Ishikawa (cell line): Measurements from ENCODE around the gene AGAP1.

Experiments
- CEBPB ChIP-seq: IDR thresholded peaks from 2 replicates; pipeline ENCODE4 v1.6.1; 2012
- CREB1 ChIP-seq: IDR thresholded peaks from 2 replicates; pipeline ENCODE4 v1.6.1; 2012; ENCODE audit warnings: low read depth
- EGR1 ChIP-seq: IDR thresholded peaks from 2 replicates; pipeline ENCODE4 v1.6.1; 2012
- EP300 ChIP-seq: IDR thresholded peaks from 2 replicates; pipeline ENCODE4 v1.6.1; 2012; ENCODE audit warnings: borderline replicate concordance
- FOXM1 ChIP-seq: IDR thresholded peaks from 2 replicates; pipeline ENCODE4 v1.6.1; 2012; ENCODE audit warnings: low read depth, borderline replicate concordance
- MAX ChIP-seq: IDR thresholded peaks from 2 replicates; pipeline ENCODE4 v1.6.1; 2012
- NFIC ChIP-seq: IDR thresholded peaks from 2 replicates; pipeline ENCODE4 v1.6.1; 2012
- RAD21 ChIP-seq: IDR thresholded peaks from 2 replicates; pipeline ENCODE4 v1.6.1; 2012; ENCODE audit warnings: low read depth
- TAF1 ChIP-seq: IDR thresholded peaks from 2 replicates; pipeline ENCODE4 v1.6.1; 2012; ENCODE audit warnings: low read depth, mild to moderate bottlenecking
- TCF12 ChIP-seq: IDR thresholded peaks from 2 replicates; pipeline ENCODE4 v1.6.1; 2012; ENCODE audit warnings: low read depth
- TEAD4 ChIP-seq: IDR thresholded peaks from 2 replicates; pipeline ENCODE4 v1.6.1; 2012
- YY1 ChIP-seq: IDR thresholded peaks from 2 replicates; pipeline ENCODE4 v1.6.1; 2012; ENCODE audit warnings: low read depth
- ZBTB7A ChIP-seq: IDR thresholded peaks from 2 replicates; pipeline ENCODE4 v1.6.1; 2012; ENCODE audit warnings: low read depth
- TF ChIP-seq, protein P1 (sequence below): IDR thresholded peaks from 2 replicates; pipeline ENCODE4 v1.6.1; 2012; ENCODE audit warnings: low read depth, mild to moderate bottlenecking
- TF ChIP-seq, protein P2 (sequence below): IDR thresholded peaks from 2 replicates; pipeline ENCODE4 v1.6.1; 2012

Gene AGAP1

DNA sequence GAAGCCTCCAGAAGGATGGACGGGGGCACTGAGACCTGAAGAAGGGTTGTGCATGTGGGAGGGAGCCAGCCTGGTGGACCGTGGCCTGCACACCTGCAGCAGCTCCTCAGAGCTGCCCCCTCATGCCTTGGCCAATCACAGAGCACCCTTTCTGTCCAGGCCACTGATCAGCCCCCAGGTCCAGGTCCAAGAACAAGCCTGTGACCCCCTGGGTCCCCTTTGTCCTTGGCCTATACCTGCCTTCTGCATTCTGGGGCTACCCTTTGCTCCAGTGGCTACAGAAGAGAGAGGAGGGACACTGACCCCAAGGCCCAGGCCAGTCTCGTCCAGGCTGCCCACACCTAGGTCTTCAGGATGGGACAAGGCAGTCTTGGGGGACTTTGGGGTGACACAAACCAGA, 62.2 kb downstream of the AGAP1 start:
- TF ChIP-seq CREB1: no peak
- no peak for TF ChIP-seq TAF1
- TF ChIP-seq EGR1: no peak
- no peak for TF ChIP-seq YY1
- TF ChIP-seq RAD21: no peak
- TF ChIP-seq TEAD4: no peak
- no peak for TF ChIP-seq CEBPB

GRCh38 chr2:235556901-235557300, 63.1 kb downstream of the AGAP1 start:
- no peak for TF ChIP-seq NFIC
- TF ChIP-seq, protein P1, sequence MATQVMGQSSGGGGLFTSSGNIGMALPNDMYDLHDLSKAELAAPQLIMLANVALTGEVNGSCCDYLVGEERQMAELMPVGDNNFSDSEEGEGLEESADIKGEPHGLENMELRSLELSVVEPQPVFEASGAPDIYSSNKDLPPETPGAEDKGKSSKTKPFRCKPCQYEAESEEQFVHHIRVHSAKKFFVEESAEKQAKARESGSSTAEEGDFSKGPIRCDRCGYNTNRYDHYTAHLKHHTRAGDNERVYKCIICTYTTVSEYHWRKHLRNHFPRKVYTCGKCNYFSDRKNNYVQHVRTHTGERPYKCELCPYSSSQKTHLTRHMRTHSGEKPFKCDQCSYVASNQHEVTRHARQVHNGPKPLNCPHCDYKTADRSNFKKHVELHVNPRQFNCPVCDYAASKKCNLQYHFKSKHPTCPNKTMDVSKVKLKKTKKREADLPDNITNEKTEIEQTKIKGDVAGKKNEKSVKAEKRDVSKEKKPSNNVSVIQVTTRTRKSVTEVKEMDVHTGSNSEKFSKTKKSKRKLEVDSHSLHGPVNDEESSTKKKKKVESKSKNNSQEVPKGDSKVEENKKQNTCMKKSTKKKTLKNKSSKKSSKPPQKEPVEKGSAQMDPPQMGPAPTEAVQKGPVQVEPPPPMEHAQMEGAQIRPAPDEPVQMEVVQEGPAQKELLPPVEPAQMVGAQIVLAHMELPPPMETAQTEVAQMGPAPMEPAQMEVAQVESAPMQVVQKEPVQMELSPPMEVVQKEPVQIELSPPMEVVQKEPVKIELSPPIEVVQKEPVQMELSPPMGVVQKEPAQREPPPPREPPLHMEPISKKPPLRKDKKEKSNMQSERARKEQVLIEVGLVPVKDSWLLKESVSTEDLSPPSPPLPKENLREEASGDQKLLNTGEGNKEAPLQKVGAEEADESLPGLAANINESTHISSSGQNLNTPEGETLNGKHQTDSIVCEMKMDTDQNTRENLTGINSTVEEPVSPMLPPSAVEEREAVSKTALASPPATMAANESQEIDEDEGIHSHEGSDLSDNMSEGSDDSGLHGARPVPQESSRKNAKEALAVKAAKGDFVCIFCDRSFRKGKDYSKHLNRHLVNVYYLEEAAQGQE: no peak
- no peak for TF ChIP-seq EGR1
- no peak for TF ChIP-seq TCF12
- no peak for TF ChIP-seq CEBPB
- TF ChIP-seq, protein P2, sequence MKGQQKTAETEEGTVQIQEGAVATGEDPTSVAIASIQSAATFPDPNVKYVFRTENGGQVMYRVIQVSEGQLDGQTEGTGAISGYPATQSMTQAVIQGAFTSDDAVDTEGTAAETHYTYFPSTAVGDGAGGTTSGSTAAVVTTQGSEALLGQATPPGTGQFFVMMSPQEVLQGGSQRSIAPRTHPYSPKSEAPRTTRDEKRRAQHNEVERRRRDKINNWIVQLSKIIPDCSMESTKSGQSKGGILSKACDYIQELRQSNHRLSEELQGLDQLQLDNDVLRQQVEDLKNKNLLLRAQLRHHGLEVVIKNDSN: no peak
- no peak for TF ChIP-seq ZBTB7A
- no peak for TF ChIP-seq TAF1

DNA sequence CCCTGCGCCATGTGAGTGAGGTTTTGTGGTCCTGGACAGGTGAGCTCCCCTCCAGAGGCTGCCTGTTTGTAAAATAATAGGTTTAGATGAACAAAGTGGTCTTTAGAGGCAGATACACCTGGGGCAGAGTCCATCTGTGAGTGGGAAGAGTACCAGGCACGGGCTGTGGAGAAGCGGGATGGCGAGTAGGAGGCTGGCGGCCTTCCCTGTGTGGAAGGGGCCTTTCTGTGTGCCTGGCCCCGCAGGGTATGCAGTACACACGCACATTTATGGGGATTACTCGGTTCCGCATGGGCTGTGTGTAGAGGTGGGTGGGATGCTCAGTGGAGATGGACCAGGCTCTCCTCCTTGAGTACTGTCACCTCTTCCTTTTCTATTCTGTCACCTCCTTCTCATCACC, 64.1 kb downstream of the AGAP1 start:
- TF ChIP-seq YY1: no peak
- no peak for TF ChIP-seq ZBTB7A
- TF ChIP-seq, protein P2: no peak
- no peak for TF ChIP-seq RAD21
- no peak for TF ChIP-seq MAX
- no peak for TF ChIP-seq NFIC
- TF ChIP-seq EGR1: no peak
- no peak for TF ChIP-seq TEAD4
- no peak for TF ChIP-seq FOXM1
- no peak for TF ChIP-seq CEBPB
- TF ChIP-seq EP300: no peak
- TF ChIP-seq, protein P1: no peak
- TF ChIP-seq TAF1: no peak
- no peak for TF ChIP-seq TCF12

DNA sequence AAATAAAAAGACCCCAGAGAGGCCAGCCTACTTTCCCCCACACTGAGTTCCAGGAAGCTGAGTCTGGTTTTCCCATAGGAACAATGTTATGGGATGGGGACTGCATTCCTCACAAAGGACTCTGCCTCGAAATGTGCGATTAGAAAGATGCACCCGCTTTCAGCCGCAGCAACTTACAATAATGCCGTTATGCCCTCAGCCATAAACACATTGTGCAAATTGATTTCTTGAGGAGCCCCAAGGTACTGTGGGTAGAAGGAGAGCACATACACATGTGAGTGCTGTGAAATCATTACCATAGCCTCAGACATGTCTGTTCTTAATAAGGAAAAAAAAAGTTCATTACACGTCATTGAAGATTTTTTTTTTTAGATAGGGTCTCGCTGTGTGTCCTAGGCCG, 64.7 kb downstream of the AGAP1 start:
- TF ChIP-seq, protein P1: no peak
- TF ChIP-seq RAD21: no peak
- no peak for TF ChIP-seq ZBTB7A
- no peak for TF ChIP-seq CEBPB
- no peak for TF ChIP-seq EGR1
- TF ChIP-seq TCF12: no peak
- no peak for TF ChIP-seq FOXM1
- no peak for TF ChIP-seq CREB1
- TF ChIP-seq, protein P2: no peak
- no peak for TF ChIP-seq EP300
- TF ChIP-seq NFIC: no peak
- TF ChIP-seq YY1: no peak

DNA sequence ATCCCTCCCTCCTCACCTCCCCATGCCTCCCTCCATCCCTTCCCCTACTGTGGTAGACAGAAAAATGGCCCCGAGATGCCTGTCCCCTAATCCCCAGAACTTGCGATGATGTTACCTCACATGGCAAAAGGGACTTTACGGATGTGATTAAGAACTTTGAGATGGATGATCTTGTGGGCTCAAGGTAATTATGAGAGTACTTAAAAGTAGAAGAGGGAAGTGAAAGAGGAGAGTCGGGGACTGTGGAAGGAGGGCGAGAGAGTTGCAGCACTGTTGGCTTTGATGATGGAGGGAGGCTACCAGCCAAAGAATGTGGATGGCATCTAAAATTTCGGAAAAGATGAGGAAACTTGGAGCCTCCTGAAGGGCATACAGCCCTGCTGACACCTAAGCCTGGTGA, 66.5 kb downstream of the AGAP1 start:
- TF ChIP-seq YY1 (no peak), FOXM1 (no peak), NFIC (no peak), TCF12 (no peak), TAF1 (no peak), RAD21 (no peak), CEBPB (no peak), EGR1 (no peak), EP300 (no peak), MAX (no peak), TEAD4 (no peak), ZBTB7A (no peak)
- TF ChIP-seq, protein P2: no peak
- TF ChIP-seq, protein P1: no peak
